ENCODE measurements around the gene NOSIP. TPM values are rescaled to one million over a fixed set of nuclear protein-coding genes. Genes with fewer than 3 reads are reported as not detected.

NOSIP gene
- total RNA-seq, 2 donors from 2014 or later = 30.8 to 46.8 TPM

DNA sequence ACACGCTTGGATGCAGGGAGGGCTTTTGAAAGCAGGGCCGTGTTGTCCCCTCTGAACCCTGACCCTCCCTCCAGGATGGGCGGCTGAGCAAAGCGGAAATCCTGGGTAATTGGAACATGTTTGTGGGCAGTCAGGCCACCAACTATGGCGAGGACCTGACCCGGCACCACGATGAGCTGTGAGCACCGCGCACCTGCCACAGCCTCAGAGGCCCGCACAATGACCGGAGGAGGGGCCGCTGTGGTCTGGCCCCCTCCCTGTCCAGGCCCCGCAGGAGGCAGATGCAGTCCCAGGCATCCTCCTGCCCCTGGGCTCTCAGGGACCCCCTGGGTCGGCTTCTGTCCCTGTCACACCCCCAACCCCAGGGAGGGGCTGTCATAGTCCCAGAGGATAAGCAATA is 37.3 kb downstream of the NOSIP start:
- no peak overlapping the region for H3K4me3 ChIP-seq
- DNase-seq (ENCODE audit: low spot score) (no peak), ATAC-seq (ENCODE audit: insufficient number of reproducible peaks, low FRiP score, low read depth) (no peak)
- TF ChIP-seq, protein P1, sequence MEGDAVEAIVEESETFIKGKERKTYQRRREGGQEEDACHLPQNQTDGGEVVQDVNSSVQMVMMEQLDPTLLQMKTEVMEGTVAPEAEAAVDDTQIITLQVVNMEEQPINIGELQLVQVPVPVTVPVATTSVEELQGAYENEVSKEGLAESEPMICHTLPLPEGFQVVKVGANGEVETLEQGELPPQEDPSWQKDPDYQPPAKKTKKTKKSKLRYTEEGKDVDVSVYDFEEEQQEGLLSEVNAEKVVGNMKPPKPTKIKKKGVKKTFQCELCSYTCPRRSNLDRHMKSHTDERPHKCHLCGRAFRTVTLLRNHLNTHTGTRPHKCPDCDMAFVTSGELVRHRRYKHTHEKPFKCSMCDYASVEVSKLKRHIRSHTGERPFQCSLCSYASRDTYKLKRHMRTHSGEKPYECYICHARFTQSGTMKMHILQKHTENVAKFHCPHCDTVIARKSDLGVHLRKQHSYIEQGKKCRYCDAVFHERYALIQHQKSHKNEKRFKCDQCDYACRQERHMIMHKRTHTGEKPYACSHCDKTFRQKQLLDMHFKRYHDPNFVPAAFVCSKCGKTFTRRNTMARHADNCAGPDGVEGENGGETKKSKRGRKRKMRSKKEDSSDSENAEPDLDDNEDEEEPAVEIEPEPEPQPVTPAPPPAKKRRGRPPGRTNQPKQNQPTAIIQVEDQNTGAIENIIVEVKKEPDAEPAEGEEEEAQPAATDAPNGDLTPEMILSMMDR (IDR thresholded peaks at IDR 0.05) = no peak
- peaks cover 42% of the 10 kb centered on the region for H3K36me3 ChIP-seq
- H3K9me3 ChIP-seq = no peaks in the 10 kb centered on the region
- peaks cover 0 to 3% of the 10 kb centered on the region in 2 donors for H3K4me1 ChIP-seq (ENCODE audit: control insufficient read depth in 1 of 2, low read depth in 2 of 2)
- H3K27ac ChIP-seq = no peak overlapping the region
- H3K27me3 ChIP-seq (replicated peaks; ENCODE audit: insufficient read depth) = no peaks in the 10 kb centered on the region

DNA sequence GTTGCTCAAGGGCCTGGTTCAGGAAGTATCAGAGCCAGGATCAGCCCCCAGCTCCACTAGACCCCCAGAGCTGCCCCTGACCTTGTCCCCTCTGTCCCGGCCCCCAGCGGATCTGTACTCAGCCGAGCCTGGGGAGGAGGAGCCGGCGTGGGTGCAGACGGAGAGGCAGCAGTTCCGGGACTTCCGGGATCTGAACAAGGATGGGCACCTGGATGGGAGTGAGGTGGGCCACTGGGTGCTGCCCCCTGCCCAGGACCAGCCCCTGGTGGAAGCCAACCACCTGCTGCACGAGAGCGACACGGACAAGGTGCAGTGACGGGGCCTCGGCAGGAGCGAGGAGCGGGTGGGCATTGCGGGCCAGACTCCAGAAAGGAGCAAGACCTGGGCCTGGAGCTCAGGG is 37.9 kb downstream of the NOSIP start:
- Histone ChIP-seq H3K27ac (no peak overlapping the region), H3K36me3 (peaks cover 48% of the 10 kb centered on the region), H3K4me1 (ENCODE audit: control insufficient read depth in 1 of 2, low read depth in 2 of 2) (peaks cover 0 to 3% of the 10 kb centered on the region in 2 donors), H3K27me3 (replicated peaks; ENCODE audit: insufficient read depth) (no peaks in the 10 kb centered on the region), H3K4me3 (no peak overlapping the region), H3K9me3 (no peaks in the 10 kb centered on the region)
- TF ChIP-seq, protein P1 (IDR thresholded peaks at IDR 0.05) = no peak
- DNase-seq (ENCODE audit: low spot score) = no peak
- no peak for ATAC-seq (ENCODE audit: insufficient number of reproducible peaks, low FRiP score, low read depth)

DNA sequence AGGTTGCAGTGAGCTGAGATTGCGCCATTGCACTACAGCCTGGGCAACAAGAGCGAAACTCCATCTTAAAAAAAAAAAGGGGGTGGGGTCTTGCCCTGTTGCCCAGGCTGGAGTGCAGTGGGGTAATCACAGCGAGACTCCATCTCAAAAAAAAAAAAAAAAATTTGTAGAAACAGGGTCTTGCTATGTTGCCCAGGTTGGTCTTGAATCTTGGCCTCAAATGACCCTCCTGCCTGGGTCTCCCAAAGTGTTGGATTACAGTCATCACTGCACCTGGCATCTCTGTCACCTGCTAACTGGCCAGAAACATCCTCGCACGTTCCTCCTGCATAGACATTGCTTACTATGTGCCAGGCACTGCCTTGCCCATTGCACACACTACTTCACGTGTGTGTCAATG is 38.4 kb downstream of the NOSIP start:
- H3K27ac ChIP-seq = no peak overlapping the region
- no peaks in the 10 kb centered on the region for H3K27me3 ChIP-seq (replicated peaks; ENCODE audit: insufficient read depth)
- TF ChIP-seq, protein P1 (IDR thresholded peaks at IDR 0.05) = no peak
- ATAC-seq (ENCODE audit: insufficient number of reproducible peaks, low FRiP score, low read depth) = no peak
- no peak for DNase-seq (ENCODE audit: low spot score)
- peaks cover 53% of the 10 kb centered on the region for H3K36me3 ChIP-seq
- H3K4me3 ChIP-seq = no peak overlapping the region
- H3K4me1 ChIP-seq (ENCODE audit: control insufficient read depth in 1 of 2, low read depth in 2 of 2) = peaks cover 0 to 3% of the 10 kb centered on the region in 2 donors
- H3K9me3 ChIP-seq = no peaks in the 10 kb centered on the region

DNA sequence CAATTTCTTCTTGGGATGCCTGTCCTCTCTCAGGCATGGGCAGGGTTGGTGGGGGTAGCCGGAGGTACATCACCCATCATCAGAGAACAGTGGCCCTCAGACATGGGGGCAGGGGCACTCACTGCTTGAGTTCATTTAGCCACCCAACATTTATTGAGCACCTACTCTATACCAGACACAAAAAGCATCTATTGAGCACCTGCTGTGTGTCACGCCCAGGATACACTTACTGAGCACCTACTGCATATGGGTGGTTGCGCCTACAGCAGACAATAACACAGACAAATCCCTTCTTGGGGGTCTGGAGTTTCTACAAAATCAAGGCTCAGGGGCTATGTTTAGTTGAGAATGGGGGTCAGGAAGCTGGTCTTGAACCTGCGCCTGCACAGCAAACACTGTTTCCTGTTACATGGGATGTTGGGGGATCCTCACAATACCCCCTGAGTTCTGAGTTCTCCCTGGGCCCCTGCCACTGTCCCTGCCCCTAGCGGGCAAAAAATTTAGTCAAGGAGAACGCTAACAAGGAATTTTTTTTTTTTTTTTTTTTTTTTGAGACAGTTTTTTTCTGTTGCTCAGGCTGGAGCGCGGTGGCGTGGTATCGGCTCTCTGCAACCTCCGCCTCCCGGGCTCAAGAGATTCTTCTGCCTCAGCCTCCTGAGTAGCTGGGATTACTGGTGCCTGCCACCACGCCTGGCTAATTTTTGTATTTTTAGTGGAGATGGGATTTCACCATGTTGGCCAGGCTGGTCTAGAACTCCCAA is 41.0 kb downstream of the NOSIP start:
- TF ChIP-seq, protein P1 (IDR thresholded peaks at IDR 0.05) = no peak
- no peaks in the 10 kb centered on the region for H3K9me3 ChIP-seq
- no peak overlapping the region for H3K4me3 ChIP-seq
- H3K27ac ChIP-seq = no peak overlapping the region
- H3K4me1 ChIP-seq (ENCODE audit: control insufficient read depth in 1 of 2, low read depth in 2 of 2) = no peaks in the 10 kb centered on the region
- H3K27me3 ChIP-seq (replicated peaks; ENCODE audit: insufficient read depth) = no peaks in the 10 kb centered on the region
- DNase-seq (ENCODE audit: low spot score) = no peak
- no peak for ATAC-seq (ENCODE audit: insufficient number of reproducible peaks, low FRiP score, low read depth)
- peaks cover 55% of the 10 kb centered on the region for H3K36me3 ChIP-seq

DNA sequence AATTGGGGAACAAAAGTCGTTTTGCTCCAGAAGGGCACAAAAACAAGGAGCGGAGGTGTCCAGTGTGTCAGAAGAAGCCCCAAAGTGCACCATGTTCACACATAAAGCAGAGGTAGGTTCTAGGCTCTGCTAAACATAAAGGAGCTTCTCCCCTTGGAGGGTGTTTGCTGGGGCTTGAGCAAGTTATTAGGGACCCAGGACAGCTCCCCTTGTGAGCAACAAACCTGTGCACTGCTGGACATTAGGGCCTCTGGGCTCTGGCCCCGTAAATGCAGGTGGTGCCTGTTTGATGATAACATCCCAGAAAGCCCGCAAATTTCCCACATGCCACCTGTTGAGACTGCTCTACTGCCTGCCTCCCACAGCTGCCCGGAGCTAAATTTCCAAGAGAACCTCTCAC is 41.7 kb downstream of the NOSIP start:
- H3K27me3 ChIP-seq (replicated peaks; ENCODE audit: insufficient read depth) = no peaks in the 10 kb centered on the region
- DNase-seq (ENCODE audit: low spot score) (no peak), ATAC-seq (ENCODE audit: insufficient number of reproducible peaks, low FRiP score, low read depth) (no peak)
- TF ChIP-seq, protein P1 (IDR thresholded peaks at IDR 0.05) = no peak
- H3K4me1 ChIP-seq (ENCODE audit: control insufficient read depth in 1 of 2, low read depth in 2 of 2) = peaks cover 0 to 2% of the 10 kb centered on the region in 2 donors
- no peak overlapping the region for H3K27ac ChIP-seq
- H3K9me3 ChIP-seq = no peaks in the 10 kb centered on the region
- no peak overlapping the region for H3K4me3 ChIP-seq
- peaks cover 55% of the 10 kb centered on the region for H3K36me3 ChIP-seq

Data from thoracic aorta (tissue), 2 donors.